ENCODE data around the gene PADI6.
"Not testable (repeated sequence)": the region's sequence is repeated elsewhere in the genome, so short reads cannot be mapped to it uniquely, and the experiment has no call there.

PADI6 gene

GRCh38 chr1:17405898-17406759 is 34.1 kb downstream of the PADI6 start:
- DNase-seq, result peak; percentile 39

- not testable (repeated sequence) for DNase-seq
Measured at GRCh38 chr1:17406760-17407475, 34.9 kb downstream of the PADI6 start.

GRCh38 chr1:17407786-17408514 is 36.0 kb downstream of the PADI6 start:
- not testable (repeated sequence) for DNase-seq

- no peak for DNase-seq
Measured at GRCh38 chr1:17409391-17409811, 37.4 kb downstream of the PADI6 start.

GRCh38 chr1:17412093-17412870 is 40.3 kb downstream of the PADI6 start:
- DNase-seq, result no peak

GRCh38 chr1:17414022-17414421 is 42.0 kb downstream of the PADI6 start:
- DNase-seq, result no peak

GRCh38 chr1:17416389-17416788 is 44.4 kb downstream of the PADI6 start:
- no peak for DNase-seq

GRCh38 chr1:17419626-17420328 is 47.8 kb downstream of the PADI6 start:
- DNase-seq, result peak; percentile 30

GRCh38 chr1:17420391-17420918 is 48.5 kb downstream of the PADI6 start:
- DNase-seq, result no peak

- DNase-seq, result no peak
Measured at GRCh38 chr1:17422461-17422860, 50.5 kb downstream of the PADI6 start.

- no peak for DNase-seq
Measured at GRCh38 chr1:17423781-17424245, 51.8 kb downstream of the PADI6 start.

- DNase-seq, result no peak
Measured at GRCh38 chr1:17425806-17426600, 54.0 kb downstream of the PADI6 start.

- no peak for DNase-seq
Measured at GRCh38 chr1:17427696-17428660, 56.0 kb downstream of the PADI6 start.

GRCh38 chr1:17429183-17429582 is 57.2 kb downstream of the PADI6 start:
- DNase-seq, result no peak

- no peak for DNase-seq
Measured at GRCh38 chr1:17432412-17432811, 60.4 kb downstream of the PADI6 start.

- DNase-seq, result no peak
Measured at GRCh38 chr1:17433261-17433660, 61.3 kb downstream of the PADI6 start.

GRCh38 chr1:17434016-17434415 is 62.0 kb downstream of the PADI6 start:
- DNase-seq, result no peak

GRCh38 chr1:17434601-17435000 is 62.6 kb downstream of the PADI6 start:
- no peak for DNase-seq

Data from T1000 (cell line).